Stimulated activated CD4-positive, alpha-beta T cell treated with anti-CD3 and anti-CD28 coated beads, Interleukin-4, amount 100 ng/mL, for 4 hours (primary cell): ENCODE results near the gene RIF1.
"Not testable (repeated sequence)": the region's sequence is repeated elsewhere in the genome, so short reads cannot be mapped to it uniquely, and the experiment has no call there.

Experiments used
- DNase-seq, 2 experiments: peaks; one replicate each; pipeline ENCODE4 v3.0.0-alpha.2; 2020

Gene RIF1

GRCh38 chr2:151417650-151418049, 7.9 kb downstream of the RIF1 start:
- DNase-seq: no peak

GRCh38 chr2:151421681-151422080, 12.0 kb downstream of the RIF1 start:
- DNase-seq: not testable (repeated sequence)

DNA sequence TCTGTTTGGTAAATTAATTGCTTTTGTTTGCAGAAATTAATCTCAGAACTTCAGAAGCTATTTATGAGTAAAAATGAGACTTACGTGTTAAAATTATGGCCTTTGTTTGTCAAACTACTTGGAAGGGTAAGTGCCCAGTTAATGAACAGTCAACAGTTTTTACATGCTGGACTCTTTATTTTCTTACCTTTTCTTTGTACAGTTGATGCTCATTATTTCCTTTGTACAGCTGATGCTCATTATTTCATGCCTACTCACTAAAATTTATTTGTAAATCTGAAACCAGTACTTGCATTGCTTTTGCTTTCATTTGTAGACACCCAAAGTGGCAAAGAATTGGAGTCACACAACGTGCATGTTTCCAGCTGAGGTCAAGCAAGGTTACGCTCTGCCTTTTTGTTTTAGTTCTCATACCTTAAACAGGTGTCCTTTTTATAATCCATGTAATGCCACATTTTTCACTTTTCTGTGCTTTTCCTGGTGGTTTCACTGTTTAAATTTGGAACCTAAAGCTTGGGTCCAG, 13.3 kb downstream of the RIF1 start:
- no peak for DNase-seq

DNA sequence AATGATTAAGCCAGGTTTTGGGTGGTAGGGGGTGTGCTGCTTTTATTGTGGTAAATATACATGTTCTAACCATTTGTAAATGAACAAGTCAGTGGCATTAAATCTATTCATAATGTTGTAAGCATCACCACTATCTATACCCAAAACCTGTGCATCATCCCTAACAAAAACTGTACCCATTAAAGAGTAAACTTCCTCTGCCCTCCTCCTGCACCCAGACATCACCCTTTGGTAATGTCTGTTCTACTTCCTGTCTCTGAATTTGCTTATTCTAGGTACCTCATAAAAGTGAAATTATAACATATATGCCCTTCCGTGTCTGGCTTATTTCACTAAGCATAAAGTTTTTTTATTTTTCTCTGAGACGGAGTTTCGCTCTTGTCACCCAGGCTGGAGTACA, 14.1 kb downstream of the RIF1 start:
- DNase-seq: no peak

- no peak for DNase-seq
Observed at GRCh38 chr2:151437630-151438029, 27.9 kb downstream of the RIF1 start.

- no peak for DNase-seq
Observed at GRCh38 chr2:151438506-151438905, 28.8 kb downstream of the RIF1 start.

DNA sequence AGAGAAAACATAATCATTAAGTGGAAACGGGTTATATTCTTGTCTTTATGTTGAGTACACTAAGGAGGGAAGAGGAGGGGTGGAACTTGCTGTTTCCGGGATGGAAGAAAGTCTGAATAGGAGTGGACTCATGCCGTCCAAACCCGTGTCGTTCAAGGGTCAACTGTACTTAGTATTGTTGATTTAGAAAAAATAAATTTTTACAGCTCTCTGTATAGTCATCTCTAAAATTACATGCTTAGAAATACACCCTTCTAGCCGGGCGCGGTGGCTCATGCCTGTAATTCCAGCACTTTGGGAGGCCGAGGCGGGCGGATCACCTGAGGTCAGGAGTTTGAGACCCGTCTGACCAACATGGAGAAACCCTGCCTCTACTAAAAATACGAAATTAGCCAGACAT, 29.4 kb downstream of the RIF1 start:
- DNase-seq: no peak

GRCh38 chr2:151459358-151459757, 49.7 kb downstream of the RIF1 start:
- no peak for DNase-seq

DNA sequence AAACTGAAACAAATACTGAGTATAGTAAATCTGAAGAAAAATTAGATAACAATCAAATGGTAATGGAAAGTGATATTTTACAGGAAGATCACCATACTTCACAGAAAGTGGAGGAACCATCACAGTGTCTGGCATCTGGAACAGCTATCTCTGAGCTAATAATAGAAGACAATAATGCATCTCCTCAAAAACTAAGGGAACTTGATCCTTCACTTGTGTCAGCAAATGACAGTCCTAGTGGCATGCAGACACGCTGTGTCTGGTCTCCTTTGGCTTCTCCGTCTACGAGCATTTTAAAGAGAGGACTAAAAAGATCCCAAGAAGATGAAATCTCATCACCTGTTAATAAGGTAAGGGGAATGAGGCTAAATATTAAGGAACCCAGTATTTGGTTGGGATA, 56.1 kb downstream of the RIF1 start:
- DNase-seq: no peak

DNA sequence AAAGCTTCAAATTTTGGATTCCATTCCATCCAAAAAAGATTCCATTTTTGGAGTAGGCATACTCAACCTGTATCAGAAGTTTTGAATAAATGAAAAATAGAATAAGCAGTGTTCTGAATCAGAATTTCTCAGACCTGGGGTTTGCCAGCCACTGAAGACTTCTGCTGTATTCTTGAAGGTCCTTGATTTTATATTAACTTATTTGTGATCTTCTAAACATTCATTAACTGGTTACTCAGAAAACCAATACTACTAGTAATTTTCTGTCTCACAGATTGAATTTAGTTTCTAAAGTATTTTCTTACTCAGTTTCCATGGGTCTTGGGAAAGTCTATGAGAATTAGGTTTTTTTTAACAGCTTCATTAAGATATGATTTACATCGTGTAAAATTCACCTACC, 60.9 kb downstream of the RIF1 start:
- no peak for DNase-seq

DNA sequence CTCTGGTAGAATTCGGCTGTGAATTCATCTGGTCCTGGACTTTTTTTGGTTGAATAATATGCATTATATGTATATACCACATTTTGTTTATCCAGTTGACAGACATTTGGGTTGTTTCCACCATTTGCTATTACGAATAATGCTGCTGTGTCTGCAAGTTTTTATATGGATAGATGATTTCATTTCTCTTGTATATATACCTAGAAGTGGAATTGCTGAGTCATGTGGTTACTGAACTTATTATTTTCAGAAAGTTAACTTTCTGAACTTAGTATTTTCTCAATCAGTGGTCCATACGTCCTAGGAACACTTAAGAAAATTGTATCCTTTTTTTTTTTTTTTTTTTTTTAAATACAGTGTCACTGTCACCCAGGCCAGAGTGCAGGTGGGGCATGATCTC, 63.3 kb downstream of the RIF1 start:
- no peak for DNase-seq

DNA sequence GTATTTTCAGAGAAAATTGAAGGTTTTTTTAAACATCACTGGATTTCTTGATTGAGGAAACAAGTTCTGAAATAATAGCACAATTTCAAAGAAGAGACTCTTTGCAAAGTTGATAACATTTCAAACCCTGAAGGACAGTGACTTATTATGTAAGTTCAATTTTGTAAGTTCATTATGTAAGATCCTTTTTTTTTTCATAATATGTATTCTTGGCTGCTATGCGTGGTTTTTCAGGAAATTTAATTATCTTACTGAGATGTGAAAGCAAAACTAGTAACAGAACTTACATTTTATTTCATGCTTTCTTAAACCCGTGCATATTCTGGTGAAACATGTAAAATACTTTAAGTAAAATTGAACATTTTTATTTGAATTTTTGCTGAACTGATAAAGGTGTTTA, 65.4 kb downstream of the RIF1 start:
- DNase-seq: no peak

- no peak for DNase-seq
Observed at GRCh38 chr2:151476287-151476686, 66.6 kb downstream of the RIF1 start.

GRCh38 chr2:151478011-151478410, 68.3 kb downstream of the RIF1 start:
- no peak for DNase-seq

DNA sequence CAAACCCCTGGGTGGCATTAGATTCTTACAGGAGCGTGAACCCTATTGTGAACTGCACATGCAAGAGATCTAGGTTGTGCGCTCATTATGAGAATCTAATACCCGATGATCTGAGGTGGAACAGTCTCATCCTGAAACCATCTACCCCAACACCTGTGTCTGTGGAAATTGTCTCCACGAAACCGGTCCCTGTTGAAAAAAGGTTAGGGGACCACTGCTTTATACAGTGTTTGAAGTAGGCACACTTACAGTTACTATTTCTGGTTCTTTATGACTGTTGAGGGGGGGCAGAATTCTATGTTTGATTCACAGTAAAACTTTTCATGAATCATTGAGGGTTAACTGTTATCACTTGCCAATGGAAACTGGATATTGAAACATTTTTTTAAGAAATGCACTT, 72.0 kb downstream of the RIF1 start:
- no peak for DNase-seq

GRCh38 chr2:151482171-151482725, 72.5 kb downstream of the RIF1 start:
- no peak for DNase-seq

GRCh38 chr2:151483546-151483945, 73.8 kb downstream of the RIF1 start:
- no peak for DNase-seq

DNA sequence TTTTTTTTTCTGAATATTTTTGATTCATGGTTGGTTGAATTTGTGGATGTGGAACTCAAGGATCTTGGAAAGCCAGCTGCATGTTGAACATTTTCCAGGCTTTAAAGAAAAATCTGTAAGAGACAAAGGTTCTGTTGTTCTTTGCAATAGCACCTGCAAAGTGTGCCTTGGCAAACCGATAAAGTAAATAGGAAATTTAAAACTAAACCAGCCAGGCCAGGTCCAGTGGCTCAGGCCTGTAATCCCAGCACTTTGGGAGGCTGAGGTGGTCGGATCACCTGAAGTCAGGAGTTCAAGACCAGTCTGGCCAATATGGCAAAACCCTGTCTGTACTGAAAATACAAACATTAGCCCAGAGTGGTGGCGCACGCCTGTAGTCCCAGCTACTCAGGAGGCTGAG, 74.4 kb downstream of the RIF1 start:
- DNase-seq: no peak

DNA sequence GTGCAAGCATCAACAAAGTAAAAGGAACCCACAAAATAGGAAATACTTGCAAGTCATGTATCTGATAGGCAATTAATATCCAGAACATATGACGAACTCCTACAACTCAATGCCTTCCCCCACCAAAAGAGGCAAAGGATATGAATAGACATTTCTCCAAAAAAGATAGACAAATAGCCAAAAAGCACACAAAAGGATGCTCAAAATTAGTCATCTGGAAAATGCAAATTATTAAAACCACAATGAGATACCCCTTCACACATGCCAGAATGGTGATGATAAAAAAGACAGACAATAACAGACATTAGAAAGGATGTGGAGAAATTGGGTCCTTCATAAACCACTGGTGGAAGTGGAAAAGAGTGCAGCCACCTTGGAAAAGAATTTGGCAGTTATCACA, 76.4 kb downstream of the RIF1 start:
- DNase-seq: no peak

GRCh38 chr2:151490276-151490675, 80.6 kb downstream of the RIF1 start:
- DNase-seq: no peak

DNA sequence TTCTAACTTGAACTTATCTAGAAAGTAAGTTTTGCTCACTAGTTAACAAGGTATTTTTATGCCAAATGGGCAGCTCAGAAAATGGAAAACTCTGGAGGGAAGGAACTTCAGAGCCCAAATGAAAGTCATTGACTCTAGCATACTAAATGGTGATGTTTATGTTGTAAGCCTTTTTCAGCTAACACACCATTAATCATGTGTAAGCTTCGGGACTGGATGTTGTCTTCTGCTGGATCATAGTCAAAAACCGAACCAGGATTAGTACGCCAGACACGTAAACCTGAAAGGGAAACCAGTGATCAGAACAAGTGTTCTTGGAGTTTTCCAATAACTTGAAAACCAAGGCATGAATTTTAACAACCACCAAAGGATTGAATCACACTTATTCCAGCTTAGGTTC, 81.8 kb downstream of the RIF1 start:
- DNase-seq: no peak

DNA sequence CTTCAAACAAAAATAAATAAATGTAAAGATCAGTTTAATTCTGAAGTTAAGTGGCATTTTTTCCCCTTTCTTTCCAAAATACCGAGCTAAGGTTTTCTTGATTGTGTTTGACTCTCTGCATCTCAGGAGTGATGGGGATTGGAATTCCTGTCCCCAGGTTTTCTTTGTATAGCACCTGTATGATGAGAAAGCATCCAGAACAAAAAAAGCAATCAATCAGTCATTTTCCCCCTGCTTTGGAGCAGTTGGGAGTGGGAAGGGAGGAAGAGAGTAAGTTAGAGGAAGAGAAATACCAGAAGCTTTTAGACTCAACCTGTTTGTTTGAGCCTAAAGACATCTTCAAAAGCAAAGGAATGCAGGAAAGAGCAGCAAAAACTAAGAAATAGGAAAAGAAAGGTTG, 88.5 kb downstream of the RIF1 start:
- no peak for DNase-seq

GRCh38 chr2:151506170-151506569, 96.5 kb downstream of the RIF1 start:
- no peak for DNase-seq

DNA sequence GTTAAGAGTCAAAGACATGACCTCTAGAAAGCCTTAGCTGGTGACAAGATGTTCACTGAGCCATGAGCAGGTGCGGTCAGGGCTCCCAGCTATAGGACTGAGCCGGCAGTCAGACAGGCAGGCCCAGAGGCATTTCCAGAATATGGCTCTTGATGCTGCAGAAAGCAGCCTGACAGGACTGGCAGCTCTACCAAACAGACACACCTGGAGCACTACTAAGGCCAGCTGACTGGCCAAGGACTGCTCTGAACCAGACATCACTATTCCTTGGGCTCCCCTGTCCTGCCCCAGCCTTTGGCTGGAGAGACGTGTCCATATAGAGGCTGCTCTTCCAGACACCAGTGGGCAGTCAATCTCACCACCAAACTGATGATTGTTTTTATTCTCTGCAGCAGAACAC, 98.8 kb downstream of the RIF1 start:
- no peak for DNase-seq

- no peak for DNase-seq
Observed at GRCh38 chr2:151518802-151519201, 109.1 kb downstream of the RIF1 start.

DNA sequence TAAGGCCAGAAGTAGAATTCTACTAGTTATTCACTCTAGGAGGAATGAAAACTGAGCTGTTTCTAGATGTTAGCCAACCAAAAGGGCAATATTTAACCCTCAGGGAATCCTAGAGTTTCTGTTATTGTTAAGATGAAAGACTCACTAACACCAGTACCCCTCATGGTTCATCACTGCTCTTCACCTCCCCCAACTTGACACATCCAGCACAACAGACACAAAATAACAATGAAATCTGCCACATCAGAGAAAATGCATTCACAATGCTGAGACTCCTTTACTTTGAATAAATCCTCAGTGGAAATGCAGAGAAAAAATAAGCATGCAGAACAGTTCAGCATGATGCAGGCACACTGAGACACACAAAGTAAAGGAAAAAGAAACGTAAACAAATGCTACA, 111.3 kb downstream of the RIF1 start:
- DNase-seq: no peak
